Stomach (tissue), 9 donors: Measurements from ENCODE around the gene CA7. TPM values are rescaled to one million over a fixed set of nuclear protein-coding genes. Genes with fewer than 3 reads are reported as not detected.

ENCODE experiments used
- DNase-seq, 2 donors: peaks; one replicate each; pipeline versions ENCODE4 v3.0.0 to v3.0.0-alpha.2; 2013 to 2019
- H3K27ac ChIP-seq, 5 donors: fragments of 200-600 bp in 4 of 5; sonication (generic) in 4 of 5; one replicate each; pipeline ENCODE4 v1.5.1; 2013 to 2019; ENCODE audit warnings: mild to moderate bottlenecking in 1 of 5, moderate library complexity in 1 of 5
- H3K27me3 ChIP-seq, 3 donors: fragments of 200-600 bp; sonication (generic); one replicate each; pipeline ENCODE4 v1.5.1; 2017 to 2019; ENCODE audit warnings: mixed run types in 1 of 3
- H3K36me3 ChIP-seq, 4 donors: fragments of 200-600 bp; sonication (generic); 1 replicate in 3 of 4; 2 replicates in 1 of 4; pipeline ENCODE4 v1.5.1; 2016 to 2019
- H3K4me1 ChIP-seq, 4 donors: fragments of 200-600 bp; sonication (generic); one replicate each; pipeline ENCODE4 v1.5.1; 2016 to 2019
- H3K4me3 ChIP-seq, 4 donors: fragments of 200-600 bp; sonication (generic) in 3 of 4; one replicate each; pipeline ENCODE4 v1.5.1; 2016 to 2019; ENCODE audit warnings: mild to moderate bottlenecking in 1 of 4
- H3K9me3 ChIP-seq, 4 donors: fragments of 200-600 bp; sonication (generic); one replicate each; pipeline ENCODE4 v1.5.1; 2016 to 2019
- CTCF ChIP-seq, 7 experiments: fragments of 450-650 bp in 4 of 7; fragments of 200-600 bp in 3 of 7; sonication (generic) in 3 of 7; IDR thresholded peaks; one replicate each; pipeline ENCODE4 v1.5.1; 2016 to 2019; ENCODE audit warnings: antibody characterized with exemption in 7 of 7, control low read depth in 2 of 7, mild to moderate bottlenecking in 1 of 7
- EP300 ChIP-seq: sonication (generic); formaldehyde crosslinking; IDR thresholded peaks from one replicate; pipeline ENCODE4 v1.6.1; 2017; ENCODE audit warnings: antibody characterized with exemption
- POLR2A ChIP-seq, 4 donors: fragments of 450-650 bp; IDR thresholded peaks; one replicate each; pipeline ENCODE4 v1.6.1; 2016; ENCODE audit warnings: antibody characterized with exemption in 4 of 4, control low read depth in 2 of 4, mild to moderate bottlenecking in 1 of 4, moderate library complexity in 1 of 4
- POLR2AphosphoS5 ChIP-seq, 3 donors: sonication (generic); formaldehyde crosslinking; IDR thresholded peaks; one replicate each; pipeline ENCODE4 v1.6.1; 2016; ENCODE audit warnings: antibody characterized with exemption in 3 of 3
- WGBS, 5 donors: extraction: QIAGEN DNeasy Blood & Tissue Kit in 3 of 5; methylation state at CpG; one replicate each; pipeline versions ENCODE4 v1.1.5 to v1.1.7; 2013 to 2018; 5-methylcytosine and 5-hydroxymethylcytosine counted together
- intact Hi-C: fragments of 100-400 bp; cut with DNase I; formaldehyde crosslinking; loops from one replicate; pipeline ENCODE4 v1.15.1; 2023; ENCODE audit warnings: low total_unique reads
- polyA plus RNA-seq, 3 donors: library from polyadenylated mRNA; stranded (reverse); fragments of 200-250 nt; gene quantifications; one replicate each; pipeline ENCODE4 v1.2.3, GENCODE V29; 2013
- total RNA-seq, 5 donors: library from RNA; depleted of rRNA; stranded (reverse); fragments of >200 nt; gene quantifications; one replicate each; pipeline versions ENCODE4 v1.1.0 to v1.2.3, GENCODE V29; 2014 to 2016
- donor health status: healthy with polysubstance abuse.
- donor health status: Bipolar disorder and iron deficiency.
- donor health status: healthy.

Gene CA7
- total and polyA plus RNA-seq, 8 donors, result 0.10 to 27.8 (median 0.55) TPM; not detected in 5

DNA sequence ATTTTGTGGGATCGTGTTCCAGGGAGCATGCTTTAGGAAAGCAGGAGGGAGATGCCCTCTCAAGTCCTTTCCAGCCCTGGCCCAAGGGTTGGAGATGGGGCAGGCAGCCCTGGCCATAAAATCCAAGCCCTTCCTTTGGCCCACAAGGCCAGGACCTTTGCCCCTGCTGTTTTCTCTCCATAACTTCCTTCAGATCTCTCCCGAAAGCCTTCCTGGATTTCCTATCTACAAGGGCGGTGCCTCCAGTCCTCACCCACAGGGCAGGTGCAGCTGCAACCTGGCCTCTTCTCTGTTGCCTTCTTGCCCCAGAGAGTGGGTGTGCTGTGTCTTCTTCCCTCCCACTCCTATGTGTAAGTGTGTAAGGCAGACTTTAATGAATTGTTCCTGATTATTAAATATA is 27.6 kb downstream of the CA7 start:
- intact Hi-C loops, result no loop called here
- TF ChIP-seq EP300, result no peak
- Histone ChIP-seq H3K27ac (no peak overlapping the region), H3K4me1 (peaks cover 7 to 26% (median 15%) of the 10 kb centered on the region in 4 donors), H3K9me3 (no peaks in the 10 kb centered on the region), H3K36me3 (no peaks in the 10 kb centered on the region), H3K27me3 (no peaks in the 10 kb centered on the region), H3K4me3 (no peak overlapping the region)
- peak in 1 of 2 donors; percentile 32 for DNase-seq
- WGBS, 5 donors, result 49 to 78% (median 66%) methylated on average over 3 of the region's 3 CpGs

DNA sequence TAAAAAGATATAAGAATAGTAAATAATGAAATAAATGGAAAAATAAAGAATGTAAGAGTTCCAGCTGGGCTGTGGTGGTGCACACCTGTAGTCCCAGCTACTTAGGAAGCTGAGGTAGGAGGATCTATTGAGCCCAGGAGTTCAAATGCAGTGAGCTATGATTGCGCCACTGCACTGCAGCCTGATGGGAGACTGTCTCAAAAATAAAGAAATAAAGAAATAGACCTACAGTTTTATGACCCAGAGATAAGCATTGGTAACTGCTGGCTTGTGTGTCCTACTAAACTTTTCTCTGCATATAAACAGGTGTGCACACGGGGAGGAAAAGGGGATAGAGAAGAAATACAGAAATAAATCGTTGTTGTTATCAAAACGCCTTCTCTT is 28.3 kb downstream of the CA7 start:
- 37 to 57% (median 42%) methylated on average over 4 of the region's 4 CpGs for WGBS, 5 donors
- intact Hi-C loops, result no loop called here
- H3K27ac ChIP-seq, result peak overlapping the region in 4 of 5 donors; percentile 64 to 75 (median 66)

GRCh38 chr16:66872943-66873684 is 28.9 kb downstream of the CA7 start:
- intact Hi-C loops, result no loop called here
- Histone ChIP-seq H3K4me3 (peak overlapping the region; percentile 31 to 41 (median 38)), H3K27ac (peak overlapping the region in 4 of 5 donors; percentile 64 to 75 (median 66)), H3K4me1 (peaks cover 7 to 26% (median 13%) of the 10 kb centered on the region in 4 donors), H3K27me3 (no peaks in the 10 kb centered on the region), H3K36me3 (no peaks in the 10 kb centered on the region), H3K9me3 (no peaks in the 10 kb centered on the region)
- peak; percentile 91 to 95 for DNase-seq
- TF ChIP-seq POLR2AphosphoS5 (IDR thresholded peaks at IDR 0.05), result peak in 2 of 3 donors; percentile 30 to 75
- TF ChIP-seq CTCF (IDR thresholded peaks at IDR 0.05), result peak in 5 of 7 experiments; percentile 72 to 95 (median 85)
- TF ChIP-seq EP300, result no peak
- no peak for TF ChIP-seq POLR2A (IDR thresholded peaks at IDR 0.05)
- WGBS, 5 donors, result 2 to 6% (median 5%) methylated on average over 29 to 39 of the region's 39 CpGs

More for the DNA sequence above, 28.3 kb downstream of the CA7 start:
- no peak for DNase-seq
- H3K27me3 ChIP-seq, result no peaks in the 10 kb centered on the region
- TF ChIP-seq POLR2A (IDR thresholded peaks at IDR 0.05), result no peak
- no peak for TF ChIP-seq CTCF (IDR thresholded peaks at IDR 0.05)
- TF ChIP-seq EP300, result no peak
- no peak for TF ChIP-seq POLR2AphosphoS5 (IDR thresholded peaks at IDR 0.05)
- no peaks in the 10 kb centered on the region for H3K36me3 ChIP-seq
- peaks cover 7 to 26% (median 15%) of the 10 kb centered on the region in 4 donors for H3K4me1 ChIP-seq
- H3K4me3 ChIP-seq, result peak overlapping the region in 3 of 4 donors; percentile 31 to 41 (median 40)
- H3K9me3 ChIP-seq, result no peaks in the 10 kb centered on the region

- no peaks in the 10 kb centered on the region for H3K27me3 ChIP-seq
- TF ChIP-seq EP300, result no peak
- TF ChIP-seq POLR2AphosphoS5 (IDR thresholded peaks at IDR 0.05), result no peak
- TF ChIP-seq CTCF (IDR thresholded peaks at IDR 0.05), result no peak
- TF ChIP-seq POLR2A (IDR thresholded peaks at IDR 0.05), result no peak
- no peak for DNase-seq
- no peaks in the 10 kb centered on the region for H3K36me3 ChIP-seq
- H3K27ac ChIP-seq, result peak overlapping the region in 3 of 5 donors; percentile 64 to 75 (median 68)
- intact Hi-C loops, result no loop called here
- H3K4me3 ChIP-seq, result no peak overlapping the region
- H3K4me1 ChIP-seq, result peaks cover 7 to 26% (median 13%) of the 10 kb centered on the region in 4 donors
- H3K9me3 ChIP-seq, result no peaks in the 10 kb centered on the region
Measured at GRCh38 chr16:66873685-66874055, 29.5 kb downstream of the CA7 start.
